ENCODE measurements around the gene GRIN2C. TPM values are rescaled to one million over a fixed set of nuclear protein-coding genes. Genes with fewer than 3 reads are reported as not detected.

The GRIN2C gene
- total RNA-seq, 2 donors from 2014 or later: 3.6 TPM; not detected in 1

DNA sequence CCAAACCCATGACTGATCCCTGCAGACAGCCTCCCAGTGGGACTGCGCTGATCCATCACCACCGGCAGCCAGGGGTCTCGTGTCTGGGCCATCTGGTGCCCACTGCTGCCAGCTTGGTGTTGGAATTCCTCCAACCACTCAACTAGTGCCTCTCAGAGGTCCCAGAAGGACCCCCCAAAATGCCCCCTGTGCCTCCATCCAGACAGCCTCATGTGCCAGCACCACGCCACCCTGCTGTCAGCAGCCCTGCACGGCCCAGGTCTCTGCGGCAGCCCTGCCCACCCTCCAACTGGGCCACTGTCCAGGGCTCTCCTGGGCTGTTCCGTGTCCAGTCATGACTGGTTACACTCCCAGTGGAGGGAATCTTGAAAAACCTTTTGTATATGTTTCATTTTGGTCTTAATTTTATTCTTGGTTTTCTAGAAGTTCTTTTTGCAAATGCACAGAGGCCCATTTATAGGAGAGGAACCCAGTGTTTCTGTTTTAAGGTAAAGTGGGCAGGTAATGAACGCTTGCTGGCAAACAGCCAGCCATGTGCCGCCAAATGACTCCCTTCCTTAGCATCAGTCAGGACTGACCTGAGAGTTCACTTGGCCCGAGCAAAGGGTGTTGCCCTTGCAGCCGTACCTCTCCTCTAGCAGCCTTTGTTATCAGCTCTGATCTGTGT, 34.6 kb downstream of the GRIN2C start:
- no peaks in the 10 kb centered on the region for H3K27me3 ChIP-seq (replicated peaks; ENCODE audit: insufficient read depth)
- no peaks in the 10 kb centered on the region for H3K36me3 ChIP-seq
- no peak for DNase-seq (ENCODE audit: low spot score)
- H3K9me3 ChIP-seq: no peaks in the 10 kb centered on the region
- no peaks in the 10 kb centered on the region for H3K4me1 ChIP-seq (replicated peaks)
- TF ChIP-seq, protein P1, sequence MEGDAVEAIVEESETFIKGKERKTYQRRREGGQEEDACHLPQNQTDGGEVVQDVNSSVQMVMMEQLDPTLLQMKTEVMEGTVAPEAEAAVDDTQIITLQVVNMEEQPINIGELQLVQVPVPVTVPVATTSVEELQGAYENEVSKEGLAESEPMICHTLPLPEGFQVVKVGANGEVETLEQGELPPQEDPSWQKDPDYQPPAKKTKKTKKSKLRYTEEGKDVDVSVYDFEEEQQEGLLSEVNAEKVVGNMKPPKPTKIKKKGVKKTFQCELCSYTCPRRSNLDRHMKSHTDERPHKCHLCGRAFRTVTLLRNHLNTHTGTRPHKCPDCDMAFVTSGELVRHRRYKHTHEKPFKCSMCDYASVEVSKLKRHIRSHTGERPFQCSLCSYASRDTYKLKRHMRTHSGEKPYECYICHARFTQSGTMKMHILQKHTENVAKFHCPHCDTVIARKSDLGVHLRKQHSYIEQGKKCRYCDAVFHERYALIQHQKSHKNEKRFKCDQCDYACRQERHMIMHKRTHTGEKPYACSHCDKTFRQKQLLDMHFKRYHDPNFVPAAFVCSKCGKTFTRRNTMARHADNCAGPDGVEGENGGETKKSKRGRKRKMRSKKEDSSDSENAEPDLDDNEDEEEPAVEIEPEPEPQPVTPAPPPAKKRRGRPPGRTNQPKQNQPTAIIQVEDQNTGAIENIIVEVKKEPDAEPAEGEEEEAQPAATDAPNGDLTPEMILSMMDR (IDR thresholded peaks at IDR 0.05): no peak
- TF ChIP-seq POLR2A (IDR thresholded peaks at IDR 0.05) (no peak), POLR2AphosphoS5 (IDR thresholded peaks at IDR 0.05) (no peak)
- no peak overlapping the region for H3K4me3 ChIP-seq
- intact Hi-C loops (cut with DNase I): no loop called here
- 81% methylated on average over 11 of the region's 11 CpGs for WGBS
- no peak overlapping the region for H3K27ac ChIP-seq

DNA sequence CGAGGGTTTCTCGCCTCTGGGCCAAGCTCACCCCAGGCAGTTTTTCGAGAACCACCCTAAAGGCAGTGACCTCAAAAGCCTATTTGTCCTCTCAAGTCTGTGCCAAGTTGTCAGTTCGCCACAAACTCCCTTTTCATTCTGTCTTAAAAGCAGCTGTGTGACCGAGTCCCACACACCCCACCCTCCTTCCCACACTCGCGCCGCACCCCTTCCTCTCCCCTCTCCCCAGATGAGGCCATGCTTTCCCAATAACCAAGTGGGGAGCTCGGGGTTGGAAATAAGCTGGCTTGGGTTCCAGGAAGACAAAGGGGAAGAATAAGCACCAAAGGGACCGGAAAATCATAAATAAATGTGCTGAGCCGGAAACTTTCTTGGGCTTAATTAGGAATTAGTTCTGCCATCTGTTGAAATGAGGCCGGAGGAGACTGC, 36.7 kb downstream of the GRIN2C start:
- no peaks in the 10 kb centered on the region for H3K9me3 ChIP-seq
- H3K36me3 ChIP-seq: no peaks in the 10 kb centered on the region
- WGBS: 47% methylated on average over 12 of the region's 12 CpGs
- no peaks in the 10 kb centered on the region for H3K27me3 ChIP-seq (replicated peaks; ENCODE audit: insufficient read depth)
- intact Hi-C loops (cut with DNase I): no loop called here
- H3K4me1 ChIP-seq (replicated peaks): no peaks in the 10 kb centered on the region
- no peak for DNase-seq (ENCODE audit: low spot score)
- H3K27ac ChIP-seq: no peak overlapping the region
- no peak overlapping the region for H3K4me3 ChIP-seq
- TF ChIP-seq POLR2A (IDR thresholded peaks at IDR 0.05) (no peak), POLR2AphosphoS5 (IDR thresholded peaks at IDR 0.05) (no peak)
- TF ChIP-seq, protein P1 (IDR thresholded peaks at IDR 0.05): no peak

DNA sequence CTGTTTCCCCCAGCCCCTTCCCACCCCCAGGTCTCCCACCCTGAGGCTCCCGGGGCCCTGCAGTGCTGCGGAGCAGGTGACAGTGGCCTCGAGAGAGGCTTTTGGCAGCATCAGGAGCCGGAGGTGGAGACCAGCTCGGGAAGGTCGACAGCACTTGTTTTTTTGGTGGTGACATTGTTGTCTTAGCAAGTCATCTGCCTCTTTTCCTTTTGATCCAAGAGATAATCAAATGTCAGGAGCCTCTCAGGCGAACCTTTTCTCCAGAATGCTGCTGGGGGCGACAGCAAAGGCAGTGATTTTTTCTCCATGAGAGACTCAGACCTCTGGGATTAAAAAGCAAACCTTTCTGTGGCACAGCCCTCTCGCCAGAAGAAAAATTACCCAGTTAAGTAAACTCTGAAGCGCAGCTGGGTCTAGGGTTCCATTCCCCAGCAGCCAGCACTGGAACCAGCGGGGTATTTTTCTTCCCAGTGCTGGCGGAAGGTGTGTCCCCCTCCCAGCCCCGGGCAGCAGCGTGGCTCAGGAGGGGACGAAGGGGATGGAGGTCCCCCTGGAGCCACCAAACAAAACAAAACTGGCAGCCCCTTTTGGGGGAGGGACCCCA, 37.2 kb downstream of the GRIN2C start:
- no peaks in the 10 kb centered on the region for H3K4me1 ChIP-seq (replicated peaks)
- no peak overlapping the region for H3K4me3 ChIP-seq
- 40% methylated on average over 15 of the region's 15 CpGs for WGBS
- no peak overlapping the region for H3K27ac ChIP-seq
- DNase-seq (ENCODE audit: low spot score): no peak
- no peaks in the 10 kb centered on the region for H3K27me3 ChIP-seq (replicated peaks; ENCODE audit: insufficient read depth)
- no peaks in the 10 kb centered on the region for H3K36me3 ChIP-seq
- TF ChIP-seq POLR2A (IDR thresholded peaks at IDR 0.05) (no peak), POLR2AphosphoS5 (IDR thresholded peaks at IDR 0.05) (no peak)
- TF ChIP-seq, protein P1 (IDR thresholded peaks at IDR 0.05): no peak
- H3K9me3 ChIP-seq: no peaks in the 10 kb centered on the region
- intact Hi-C loops (cut with DNase I): no loop called here

DNA sequence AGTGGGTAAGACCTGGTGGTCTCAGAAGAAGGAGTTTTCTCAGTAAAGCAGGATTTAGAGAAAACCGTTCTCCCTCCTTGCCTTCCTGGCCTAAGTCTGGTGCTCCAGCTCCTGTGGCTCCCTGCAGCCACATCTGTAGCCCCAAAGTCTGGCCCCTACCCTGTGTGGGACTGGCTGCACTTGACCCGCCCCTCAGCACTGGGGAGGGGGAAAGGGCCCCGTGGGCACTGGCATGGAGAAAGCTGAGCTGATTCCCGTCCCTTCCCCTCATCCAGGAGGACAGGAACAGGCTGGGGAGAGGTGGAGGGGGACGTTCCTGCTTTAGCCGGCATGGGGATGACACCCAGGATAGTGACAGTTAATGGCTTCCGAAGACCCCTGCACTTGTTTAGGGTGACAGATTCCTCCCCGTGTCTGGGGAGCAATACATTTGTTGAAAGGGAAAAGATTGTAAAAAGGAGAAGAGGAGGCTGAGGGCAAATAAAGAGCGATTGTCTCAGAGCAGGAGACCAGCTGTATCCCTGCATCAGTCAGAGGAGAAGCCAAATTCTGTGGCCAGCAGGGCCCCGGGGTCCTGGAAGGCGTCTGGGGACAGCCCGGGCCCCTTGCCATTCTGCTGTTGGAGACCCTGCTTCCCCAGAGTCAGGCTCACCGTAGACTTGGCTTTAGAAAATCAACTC, 37.9 kb downstream of the GRIN2C start:
- Histone ChIP-seq H3K4me3 (no peak overlapping the region), H3K9me3 (no peaks in the 10 kb centered on the region), H3K27ac (no peak overlapping the region), H3K4me1 (replicated peaks) (no peaks in the 10 kb centered on the region), H3K27me3 (replicated peaks; ENCODE audit: insufficient read depth) (no peaks in the 10 kb centered on the region), H3K36me3 (no peaks in the 10 kb centered on the region)
- DNase-seq (ENCODE audit: low spot score): no peak
- TF ChIP-seq POLR2AphosphoS5 (IDR thresholded peaks at IDR 0.05) (no peak), POLR2A (IDR thresholded peaks at IDR 0.05) (no peak)
- TF ChIP-seq, protein P1 (IDR thresholded peaks at IDR 0.05): no peak
- intact Hi-C loops (cut with DNase I): no loop called here
- 63% methylated on average over 13 of the region's 13 CpGs for WGBS

Data from prostate gland (tissue), 2 donors.